Right renal pelvis (tissue), 4 donors: Measurements from ENCODE around the gene CEP89. TPM values are rescaled to one million over a fixed set of nuclear protein-coding genes. Genes with fewer than 3 reads are reported as not detected.
"Not testable (repeated sequence)": the region's sequence is repeated elsewhere in the genome, so short reads cannot be mapped to it uniquely, and the experiment has no call there.

Experiments
- DNase-seq, 4 donors: peaks; one replicate each; pipeline ENCODE4 v3.0.0-alpha.2; 2013; ENCODE audit warnings: low read depth in 4 of 4, low spot score in 3 of 4, missing footprints in 1 of 4
- polyA plus RNA-seq, 4 donors: library from polyadenylated mRNA; unstranded; fragments of 120-200 nt; gene quantifications; one replicate each; pipeline ENCODE4 v1.2.1, GENCODE V29; 2013; ENCODE audit not compliant: insufficient read length in 4 of 4

CEP89 gene
- polyA plus RNA-seq, 4 donors: 28.6 to 32.9 (median 30.7) TPM

GRCh38 chr19:32969549-32969948, 2.2 kb downstream of the CEP89 start:
- no peak for DNase-seq

DNA sequence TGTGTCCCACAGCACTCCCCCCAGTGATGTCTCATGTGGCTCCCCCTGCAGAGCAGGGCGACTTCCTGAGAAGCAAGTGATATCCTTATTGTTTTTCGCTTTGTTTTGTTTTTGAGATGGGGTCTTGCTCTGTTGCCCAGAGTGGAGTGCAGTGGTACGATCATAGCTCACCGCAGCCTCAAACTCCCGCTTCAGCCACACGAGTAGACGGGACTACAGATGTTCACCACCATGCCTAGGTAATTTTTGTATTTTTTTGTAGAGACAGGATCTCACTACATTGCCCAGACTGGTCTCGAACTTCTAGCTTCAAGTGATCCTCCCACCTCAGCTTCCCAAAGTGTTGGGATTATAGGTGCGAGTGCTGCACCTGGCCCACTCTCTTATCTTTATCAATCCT, 5.0 kb downstream of the CEP89 start:
- DNase-seq: no peak

GRCh38 chr19:32945260-32945659, 26.5 kb downstream of the CEP89 start:
- no peak for DNase-seq

GRCh38 chr19:32941273-32941672, 30.5 kb downstream of the CEP89 start:
- not testable (repeated sequence) for DNase-seq

DNA sequence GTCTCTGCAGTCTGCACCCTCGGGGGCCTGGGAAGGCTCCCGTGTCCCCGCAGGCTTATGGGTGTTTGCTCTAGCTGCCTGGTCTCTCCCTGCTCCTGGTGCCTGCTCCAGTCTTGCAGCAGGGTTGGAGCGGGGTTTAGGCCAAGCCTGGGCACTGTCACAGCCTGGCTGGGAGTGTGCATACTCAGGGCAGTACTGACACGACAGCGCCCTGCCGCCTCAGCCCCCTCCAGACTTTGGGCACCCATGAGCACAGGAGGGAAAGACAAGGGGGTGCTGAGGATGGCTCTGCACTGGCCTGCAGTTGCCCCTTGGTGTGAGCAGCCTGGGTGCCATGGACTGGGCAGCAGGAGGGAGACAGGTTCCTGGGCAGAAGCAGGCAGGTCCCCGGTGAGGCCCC, 35.7 kb downstream of the CEP89 start:
- DNase-seq: no peak

- DNase-seq: no peak
Measured at GRCh38 chr19:32935629-32936028, 36.1 kb downstream of the CEP89 start.

DNA sequence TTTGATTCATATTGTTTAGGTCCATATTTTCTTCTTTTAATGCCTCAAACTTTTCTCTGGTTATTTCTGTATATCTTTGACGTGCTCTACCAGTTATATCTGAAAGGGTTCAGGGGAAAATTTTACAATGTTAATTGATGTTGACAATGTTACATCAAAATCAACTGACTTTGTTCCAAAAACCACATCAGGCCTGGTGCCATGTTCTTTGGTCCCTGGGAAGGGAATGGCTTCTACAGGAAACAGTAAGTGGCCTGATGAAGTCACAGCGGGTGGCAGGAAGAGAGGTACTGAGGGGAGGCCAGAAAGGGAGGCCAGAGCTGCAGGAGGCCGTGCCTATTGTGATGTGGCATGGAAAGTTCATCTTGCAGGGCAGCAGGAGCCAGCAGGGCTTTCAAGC, 38.2 kb downstream of the CEP89 start:
- DNase-seq: no peak

- DNase-seq: no peak
Measured at GRCh38 chr19:32930567-32930966, 41.2 kb downstream of the CEP89 start.

- no peak for DNase-seq
Measured at GRCh38 chr19:32928806-32929205, 43.0 kb downstream of the CEP89 start.

- DNase-seq: no peak
Measured at GRCh38 chr19:32924200-32924599, 47.6 kb downstream of the CEP89 start.

- no peak for DNase-seq
Measured at GRCh38 chr19:32921624-32922023, 50.1 kb downstream of the CEP89 start.

DNA sequence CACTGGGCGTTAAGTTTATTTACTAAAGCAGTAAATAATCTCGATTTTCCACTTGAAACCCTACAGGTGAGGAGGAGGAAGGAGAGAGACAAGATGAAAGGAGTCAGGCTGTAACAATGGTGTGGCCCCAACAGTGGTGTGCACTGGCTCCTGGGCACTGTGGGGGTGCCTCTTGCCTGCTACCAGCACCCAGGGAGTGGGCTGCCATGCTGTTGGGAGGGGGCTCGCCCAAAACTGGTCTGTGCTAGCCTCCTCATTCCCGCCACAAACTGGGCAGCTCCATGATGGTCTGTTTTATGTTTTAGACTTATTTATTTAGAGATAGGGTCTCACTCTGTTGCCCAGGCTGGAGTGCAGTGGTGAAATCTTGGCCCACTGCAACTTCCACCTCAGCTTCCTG, 52.4 kb downstream of the CEP89 start:
- no peak for DNase-seq

GRCh38 chr19:32917616-32917996, 54.2 kb downstream of the CEP89 start:
- no peak for DNase-seq

GRCh38 chr19:32916969-32917615, 54.7 kb downstream of the CEP89 start:
- DNase-seq: no peak

GRCh38 chr19:32914879-32915660, 56.7 kb downstream of the CEP89 start:
- no peak for DNase-seq

GRCh38 chr19:32911467-32911866, 60.3 kb downstream of the CEP89 start:
- no peak for DNase-seq

DNA sequence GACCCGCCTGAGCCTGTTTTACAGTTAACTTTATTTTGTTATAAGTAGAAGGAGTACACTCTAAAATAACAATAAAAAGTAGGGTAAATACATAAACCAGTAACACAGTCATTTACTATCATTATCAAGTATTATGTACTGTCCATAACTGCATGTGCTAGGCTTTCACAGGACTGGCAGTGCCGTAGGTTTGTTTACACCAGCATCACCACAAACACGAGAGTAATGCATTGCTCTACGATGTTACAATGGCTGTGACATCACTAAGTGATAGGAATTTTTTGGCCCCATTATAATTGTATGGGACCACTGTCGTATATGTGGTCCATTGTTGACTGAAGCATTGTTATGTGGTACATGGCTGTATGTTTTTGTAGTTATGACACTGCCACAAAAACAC, 60.9 kb downstream of the CEP89 start:
- DNase-seq: no peak

DNA sequence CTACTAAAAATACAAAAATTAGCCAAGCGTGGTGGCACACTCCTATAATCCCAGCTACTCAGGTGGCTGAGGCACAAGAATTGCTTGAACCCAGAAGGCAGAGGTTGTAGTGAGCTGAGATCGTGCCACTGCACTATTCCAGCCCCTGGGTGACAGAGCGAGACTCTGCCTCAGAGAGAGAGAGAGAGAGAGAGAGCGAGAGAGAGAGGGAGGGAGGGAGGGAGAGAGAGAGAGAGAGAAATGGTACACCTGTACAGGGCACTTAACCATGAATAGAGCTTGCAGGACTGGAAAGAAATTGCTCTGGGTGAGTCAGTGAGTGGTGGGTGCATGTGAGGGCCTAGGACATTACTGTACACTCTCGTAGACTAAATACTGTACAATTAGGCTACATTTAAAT, 61.7 kb downstream of the CEP89 start:
- no peak for DNase-seq

GRCh38 chr19:32909257-32909656, 62.5 kb downstream of the CEP89 start:
- no peak for DNase-seq

DNA sequence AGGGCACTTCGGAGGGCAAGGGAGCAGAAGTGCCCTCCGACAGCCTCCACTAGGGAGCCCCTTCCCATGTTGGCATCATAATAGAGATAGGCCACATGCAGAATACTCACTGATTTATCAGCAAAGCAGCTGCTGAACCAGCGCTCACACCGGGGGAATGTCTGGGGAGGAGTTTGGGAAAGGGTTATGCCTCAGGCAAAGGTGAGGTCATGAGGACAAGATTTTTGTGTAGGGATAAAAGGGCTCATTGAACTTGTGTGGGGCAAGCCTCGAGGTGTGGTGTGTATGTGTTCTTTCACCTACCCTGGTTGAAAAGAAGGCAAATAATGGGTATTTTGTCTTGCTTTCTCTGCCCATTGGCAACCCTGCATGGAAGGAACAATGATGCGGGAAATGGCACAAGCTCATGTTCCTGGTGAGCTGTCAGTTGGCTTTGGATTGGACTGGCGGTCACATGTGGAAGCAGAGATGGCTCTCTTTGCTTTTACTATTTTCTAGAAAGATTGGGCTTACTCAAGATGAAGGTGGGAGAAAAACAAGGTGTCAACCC, 63.0 kb downstream of the CEP89 start:
- DNase-seq: no peak

DNA sequence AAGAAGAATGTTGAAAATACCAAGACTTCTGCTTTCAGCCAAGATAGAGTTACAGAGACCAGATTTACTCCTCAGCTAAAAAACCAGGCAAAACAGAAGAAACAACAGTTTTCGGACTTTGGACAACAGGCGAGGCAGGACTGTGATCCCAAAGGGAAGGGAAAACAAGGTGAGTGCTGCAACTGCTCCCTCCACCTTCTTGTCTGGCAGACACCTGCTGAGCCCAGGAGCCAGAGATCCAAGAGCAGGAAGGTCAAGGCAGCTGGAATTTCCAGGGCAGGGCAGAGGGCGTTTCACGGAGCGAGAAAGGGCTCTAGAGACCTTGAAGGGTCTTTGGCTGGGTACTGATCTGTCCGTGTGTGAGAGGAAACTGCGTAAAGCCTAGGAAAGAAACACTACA, 69.3 kb downstream of the CEP89 start:
- peak in 1 of 4 donors; percentile 0 for DNase-seq

DNA sequence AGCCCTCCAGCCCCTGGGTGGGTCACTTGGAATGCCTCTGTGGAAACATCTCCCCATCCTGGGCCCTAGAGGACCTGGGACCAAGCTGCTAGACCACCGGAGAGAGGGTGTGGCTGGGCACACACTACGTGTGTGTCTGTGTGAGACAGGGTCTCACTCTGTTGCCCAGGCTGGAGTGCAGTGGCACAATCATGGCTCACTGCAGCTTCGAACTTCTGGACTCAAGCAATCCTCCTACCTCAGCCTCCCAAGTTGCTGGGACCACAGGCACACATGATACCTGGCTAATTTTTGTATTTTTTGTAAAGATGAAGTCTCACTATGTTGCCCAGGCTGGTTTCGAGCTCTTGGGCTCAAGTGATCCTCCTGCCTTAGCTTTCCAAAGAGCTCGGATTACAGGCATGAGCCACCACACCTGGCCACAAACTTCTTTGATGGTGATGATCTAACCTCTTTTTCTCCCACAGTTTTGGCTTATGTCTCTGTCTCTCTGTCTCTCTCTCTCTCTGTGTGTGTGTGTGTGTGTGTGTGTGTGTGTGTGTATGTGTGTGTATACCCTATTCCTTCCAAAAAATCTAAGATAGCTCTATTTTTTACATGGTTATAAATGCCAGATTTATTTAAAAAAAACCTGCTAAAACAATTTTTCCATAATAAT, 70.1 kb downstream of the CEP89 start:
- DNase-seq: no peak
